Measurements from ENCODE around the gene ZNF747.
A peak's percentile ranks its signal among the peaks of the same experiment; 100 is the strongest.

The ZNF747 gene

GRCh38 chr16:30555315-30556124 lies 20.9 kb upstream of the ZNF747 start:
- H3K36me3 ChIP-seq = peaks cover 14% of the 10 kb centered on the region
- no peak overlapping the region for H3K4me3 ChIP-seq (ENCODE audit: low read depth, low read length)
- no peaks in the 10 kb centered on the region for H3K27me3 ChIP-seq (ENCODE audit: insufficient read depth, low read depth, severe bottlenecking)
- no peaks in the 10 kb centered on the region for H3K9me3 ChIP-seq (ENCODE audit: severe bottlenecking)
- TF ChIP-seq CTCF (IDR thresholded peaks at IDR 0.05; ENCODE audit: low read depth, low read length) = no peak
- peak overlapping the region; percentile 22 for H3K27ac ChIP-seq
- no peak for DNase-seq

GRCh38 chr16:30554557-30555314 lies 20.1 kb upstream of the ZNF747 start:
- H3K9me3 ChIP-seq (ENCODE audit: severe bottlenecking) = no peaks in the 10 kb centered on the region
- H3K27ac ChIP-seq = no peak overlapping the region
- TF ChIP-seq CTCF (IDR thresholded peaks at IDR 0.05; ENCODE audit: low read depth, low read length) = no peak
- no peak for DNase-seq
- H3K27me3 ChIP-seq (ENCODE audit: insufficient read depth, low read depth, severe bottlenecking) = no peaks in the 10 kb centered on the region
- H3K36me3 ChIP-seq = peaks cover 14% of the 10 kb centered on the region
- H3K4me3 ChIP-seq (ENCODE audit: low read depth, low read length) = no peak overlapping the region

- Histone ChIP-seq H3K4me3 (ENCODE audit: low read depth, low read length) (no peak overlapping the region), H3K9me3 (ENCODE audit: severe bottlenecking) (no peaks in the 10 kb centered on the region), H3K27me3 (ENCODE audit: insufficient read depth, low read depth, severe bottlenecking) (no peaks in the 10 kb centered on the region), H3K27ac (no peak overlapping the region), H3K36me3 (peaks cover 14% of the 10 kb centered on the region)
- no peak for TF ChIP-seq CTCF (IDR thresholded peaks at IDR 0.05; ENCODE audit: low read depth, low read length)
- DNase-seq = no peak
These were observed 18.8 kb upstream of the ZNF747 start for GRCh38 chr16:30553393-30553899.

GRCh38 chr16:30552956-30553355 lies 18.3 kb upstream of the ZNF747 start:
- no peak overlapping the region for H3K4me3 ChIP-seq (ENCODE audit: low read depth, low read length)
- H3K27me3 ChIP-seq (ENCODE audit: insufficient read depth, low read depth, severe bottlenecking) = no peaks in the 10 kb centered on the region
- no peak overlapping the region for H3K27ac ChIP-seq
- no peak for TF ChIP-seq CTCF (IDR thresholded peaks at IDR 0.05; ENCODE audit: low read depth, low read length)
- no peaks in the 10 kb centered on the region for H3K9me3 ChIP-seq (ENCODE audit: severe bottlenecking)
- peaks cover 14% of the 10 kb centered on the region for H3K36me3 ChIP-seq
- no peak for DNase-seq

- no peak for DNase-seq
- Histone ChIP-seq H3K27ac (no peak overlapping the region), H3K27me3 (ENCODE audit: insufficient read depth, low read depth, severe bottlenecking) (no peaks in the 10 kb centered on the region), H3K36me3 (peaks cover 14% of the 10 kb centered on the region), H3K9me3 (ENCODE audit: severe bottlenecking) (no peaks in the 10 kb centered on the region), H3K4me3 (ENCODE audit: low read depth, low read length) (no peak overlapping the region)
- no peak for TF ChIP-seq CTCF (IDR thresholded peaks at IDR 0.05; ENCODE audit: low read depth, low read length)
These were observed 17.1 kb upstream of the ZNF747 start for GRCh38 chr16:30551781-30552180.
